ENCODE measurements around the gene PPP1R13B.
"Not testable (repeated sequence)": the region's sequence is repeated elsewhere in the genome, so short reads cannot be mapped to it uniquely, and the experiment has no call there.

PPP1R13B gene

GRCh38 chr14:103697206-103697602 lies 150.2 kb downstream of the PPP1R13B start:
- peak overlapping the region in 9 of 21 experiments; percentile 12 to 74 (median 51) for H3K27ac ChIP-seq
- no peak overlapping the region for H3K4me3 ChIP-seq

- Histone ChIP-seq H3K4me3 (no peak overlapping the region), H3K27ac (peak overlapping the region in 11 of 21 experiments; percentile 8 to 74 (median 46))
Observed at GRCh38 chr14:103696466-103697071, 150.8 kb downstream of the PPP1R13B start.

GRCh38 chr14:103696070-103696402 lies 151.3 kb downstream of the PPP1R13B start:
- Histone ChIP-seq H3K27ac (peak overlapping the region in 5 of 21 experiments; percentile 5 to 51 (median 28)), H3K4me3 (no peak overlapping the region)

- Histone ChIP-seq H3K4me3 (no peak overlapping the region), H3K27ac (peak overlapping the region in 1 of 21 experiments; percentile 5)
Observed at GRCh38 chr14:103695296-103696069, 151.9 kb downstream of the PPP1R13B start.

- no peak overlapping the region for H3K27ac ChIP-seq
- H3K4me3 ChIP-seq = no peak overlapping the region
Observed at GRCh38 chr14:103694572-103695026, 152.8 kb downstream of the PPP1R13B start.

- Histone ChIP-seq H3K4me3 (no peak overlapping the region), H3K27ac (no peak overlapping the region)
Observed at GRCh38 chr14:103693515-103693914, 153.9 kb downstream of the PPP1R13B start.

- Histone ChIP-seq H3K27ac (peak overlapping the region in 1 of 21 experiments; percentile 42), H3K4me3 (no peak overlapping the region)
Observed at GRCh38 chr14:103692871-103693270, 154.5 kb downstream of the PPP1R13B start.

GRCh38 chr14:103692159-103692558 lies 155.2 kb downstream of the PPP1R13B start:
- Histone ChIP-seq H3K27ac (no peak overlapping the region), H3K4me3 (no peak overlapping the region)

- H3K4me3 ChIP-seq, H3K27ac ChIP-seq: not testable (repeated sequence)
Observed at GRCh38 chr14:103691655-103692054, 155.7 kb downstream of the PPP1R13B start.

- H3K27ac ChIP-seq = peak overlapping the region in 1 of 21 experiments; percentile 41
- H3K4me3 ChIP-seq = no peak overlapping the region
Observed at GRCh38 chr14:103690332-103690731, 157.0 kb downstream of the PPP1R13B start.

GRCh38 chr14:103688906-103689902 lies 158.2 kb downstream of the PPP1R13B start:
- no peak overlapping the region for H3K4me3 ChIP-seq
- H3K27ac ChIP-seq = peak overlapping the region in 9 of 21 experiments; percentile 6 to 51 (median 27)

- Histone ChIP-seq H3K4me3 (no peak overlapping the region), H3K27ac (peak overlapping the region in 2 of 21 experiments; percentile 21 to 27)
Observed at GRCh38 chr14:103688441-103688840, 158.9 kb downstream of the PPP1R13B start.

- H3K27ac ChIP-seq = no peak overlapping the region
- no peak overlapping the region for H3K4me3 ChIP-seq
Observed at GRCh38 chr14:103687712-103688111, 159.7 kb downstream of the PPP1R13B start.

- Histone ChIP-seq H3K27ac (no peak overlapping the region), H3K4me3 (no peak overlapping the region)
Observed at GRCh38 chr14:103686831-103687485, 160.4 kb downstream of the PPP1R13B start.

- no peak overlapping the region for H3K4me3 ChIP-seq
- no peak overlapping the region for H3K27ac ChIP-seq
Observed at GRCh38 chr14:103685276-103686211, 161.8 kb downstream of the PPP1R13B start.

- Histone ChIP-seq H3K27ac (no peak overlapping the region), H3K4me3 (no peak overlapping the region)
Observed at GRCh38 chr14:103684871-103685270, 162.5 kb downstream of the PPP1R13B start.

GRCh38 chr14:103684471-103684870 lies 162.9 kb downstream of the PPP1R13B start:
- no peak overlapping the region for H3K4me3 ChIP-seq
- no peak overlapping the region for H3K27ac ChIP-seq

Measured in skin epidermis (tissue), 12 donors.